ENCODE results near the gene LRRC9. TPM values are rescaled to one million over a fixed set of nuclear protein-coding genes. Genes with fewer than 3 reads are reported as not detected.

The LRRC9 gene
- total and polyA plus RNA-seq, 10 of the 15 experiments (the other 5 are each of a cell fraction or from before 2014, with no cell fraction given): not detected

DNA sequence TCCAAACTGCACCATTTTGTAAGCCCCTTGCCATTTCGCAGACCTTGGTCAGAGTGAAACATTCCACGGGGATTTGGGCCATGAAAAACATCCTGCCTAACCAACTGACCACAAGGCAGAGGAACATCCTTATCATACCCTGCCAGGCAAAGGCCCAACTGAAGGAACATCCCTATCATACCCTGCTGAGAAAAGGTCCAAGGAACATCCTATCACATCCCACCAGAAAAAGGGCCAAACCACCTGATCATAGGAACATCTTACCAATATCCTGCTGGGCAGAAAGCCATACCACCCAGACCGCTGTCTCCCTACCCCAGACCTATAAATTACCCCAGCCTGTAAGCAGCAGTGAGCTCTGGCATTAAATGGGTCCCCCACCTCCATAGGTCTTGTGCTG is 19.4 kb upstream of the LRRC9 start:
- DNase-seq (ENCODE audit: low read depth, low spot score) (no peak), ATAC-seq (no peak), FAIRE-seq (no peak)
- no peaks in the 10 kb centered on the region for H3K4me1 ChIP-seq (ENCODE audit: control insufficient read depth, insufficient read depth, low read length)
- no peaks in the 10 kb centered on the region for H3K79me2 ChIP-seq (ENCODE audit: control insufficient read depth, insufficient read depth, low read length)
- RAD21 ChIA-PET (ENCODE audit: unreplicated experiment): no interaction called here
- SMC1A ChIA-PET (ENCODE audit: uncharacterized antibody, unreplicated experiment): interaction anchor here (0.7 to 1.9 kb wide), 2 partner anchors 64 to 333 kb away, joined by 3 to 4 read pairs; no protein-coding TSS in a partner anchor
- no peaks in the 10 kb centered on the region; a peak in 1 of 4 replicates for H3K27me3 ChIP-seq (replicated peaks in 1 of 2; ENCODE audit: control insufficient read depth in 2 of 2, insufficient read depth in 2 of 2, low read length in 1 of 2)
- H3K9me3 ChIP-seq (replicated peaks; ENCODE audit: control insufficient read depth, insufficient read depth, low read length): no peaks in the 10 kb centered on the region
- CTCF ChIA-PET: interaction anchor here (1.2 kb wide), 1 partner anchor 18 kb away, joined by 4 read pairs; no protein-coding TSS in a partner anchor
- no peak overlapping the region for H3K27ac ChIP-seq (ENCODE audit: control insufficient read depth, insufficient read depth)
- in situ Hi-C loops (cut with MboI): no loop called here
- H2AFZ ChIP-seq (ENCODE audit: control insufficient read depth, low read depth, low read length): no peak overlapping the region
- H3K4me3 ChIP-seq: no peak overlapping the region
- no peaks in the 10 kb centered on the region for H3K36me3 ChIP-seq (ENCODE audit: control insufficient read depth in 2 of 2, insufficient read depth in 2 of 2, low read length in 1 of 2)
- POLR2A ChIA-PET: no interaction called here
- intact Hi-C loops (cut with micrococcal nuclease; ENCODE audit: unreplicated experiment): no loop called here
- H3K4me2 ChIP-seq (ENCODE audit: control insufficient read depth, insufficient read depth): no peak overlapping the region
- WGBS (ENCODE audit: insufficient coverage, insufficient replicate concordance, low lambda C conversion rate, missing lambda C conversion rate): 21% methylated on average over 3 of the region's 3 CpGs
- H3K9ac ChIP-seq (ENCODE audit: control insufficient read depth, insufficient read depth, low read length): no peak overlapping the region
- BruUV-seq (replicated peaks): no TSS peak
- TF ChIP-seq MTA3 (IDR thresholded peaks at IDR 0.05; ENCODE audit: borderline replicate concordance, low read length) (no peak), EED (IDR thresholded peaks at IDR 0.05; ENCODE audit: low read depth) (no peak), CBFB (IDR thresholded peaks at IDR 0.05; ENCODE audit: low read depth) (no peak), PBX3 (IDR thresholded peaks at IDR 0.05; ENCODE audit: insufficient replicate concordance, low read depth, low read length) (no peak), FOXM1 (IDR thresholded peaks at IDR 0.05; ENCODE audit: low read depth, low read length) (no peak), SMAD5 (IDR thresholded peaks at IDR 0.05; ENCODE audit: low read depth) (no peak), NR2C2 (IDR thresholded peaks at IDR 0.05; ENCODE audit: borderline replicate concordance, control insufficient read depth, insufficient read length, low read depth) (no peak), MTA2 (IDR thresholded peaks at IDR 0.05; ENCODE audit: low read depth) (no peak), MAX (IDR thresholded peaks at IDR 0.05; ENCODE audit: low read depth, low read length) (no peak), BHLHE40 (IDR thresholded peaks at IDR 0.05; ENCODE audit: borderline replicate concordance in 1 of 2, low read depth in 2 of 2, low read length in 1 of 2) (no peak), SRF (IDR thresholded peaks at IDR 0.05; ENCODE audit: low read depth in 2 of 2, low read length in 2 of 2) (no peak), KDM1A (IDR thresholded peaks at IDR 0.05; ENCODE audit: borderline replicate concordance) (no peak)
- TF ChIP-seq, protein P1, sequence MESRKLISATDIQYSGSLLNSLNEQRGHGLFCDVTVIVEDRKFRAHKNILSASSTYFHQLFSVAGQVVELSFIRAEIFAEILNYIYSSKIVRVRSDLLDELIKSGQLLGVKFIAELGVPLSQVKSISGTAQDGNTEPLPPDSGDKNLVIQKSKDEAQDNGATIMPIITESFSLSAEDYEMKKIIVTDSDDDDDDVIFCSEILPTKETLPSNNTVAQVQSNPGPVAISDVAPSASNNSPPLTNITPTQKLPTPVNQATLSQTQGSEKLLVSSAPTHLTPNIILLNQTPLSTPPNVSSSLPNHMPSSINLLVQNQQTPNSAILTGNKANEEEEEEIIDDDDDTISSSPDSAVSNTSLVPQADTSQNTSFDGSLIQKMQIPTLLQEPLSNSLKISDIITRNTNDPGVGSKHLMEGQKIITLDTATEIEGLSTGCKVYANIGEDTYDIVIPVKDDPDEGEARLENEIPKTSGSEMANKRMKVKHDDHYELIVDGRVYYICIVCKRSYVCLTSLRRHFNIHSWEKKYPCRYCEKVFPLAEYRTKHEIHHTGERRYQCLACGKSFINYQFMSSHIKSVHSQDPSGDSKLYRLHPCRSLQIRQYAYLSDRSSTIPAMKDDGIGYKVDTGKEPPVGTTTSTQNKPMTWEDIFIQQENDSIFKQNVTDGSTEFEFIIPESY (IDR thresholded peaks at IDR 0.05): no peak
- TF ChIP-seq, protein P2, sequence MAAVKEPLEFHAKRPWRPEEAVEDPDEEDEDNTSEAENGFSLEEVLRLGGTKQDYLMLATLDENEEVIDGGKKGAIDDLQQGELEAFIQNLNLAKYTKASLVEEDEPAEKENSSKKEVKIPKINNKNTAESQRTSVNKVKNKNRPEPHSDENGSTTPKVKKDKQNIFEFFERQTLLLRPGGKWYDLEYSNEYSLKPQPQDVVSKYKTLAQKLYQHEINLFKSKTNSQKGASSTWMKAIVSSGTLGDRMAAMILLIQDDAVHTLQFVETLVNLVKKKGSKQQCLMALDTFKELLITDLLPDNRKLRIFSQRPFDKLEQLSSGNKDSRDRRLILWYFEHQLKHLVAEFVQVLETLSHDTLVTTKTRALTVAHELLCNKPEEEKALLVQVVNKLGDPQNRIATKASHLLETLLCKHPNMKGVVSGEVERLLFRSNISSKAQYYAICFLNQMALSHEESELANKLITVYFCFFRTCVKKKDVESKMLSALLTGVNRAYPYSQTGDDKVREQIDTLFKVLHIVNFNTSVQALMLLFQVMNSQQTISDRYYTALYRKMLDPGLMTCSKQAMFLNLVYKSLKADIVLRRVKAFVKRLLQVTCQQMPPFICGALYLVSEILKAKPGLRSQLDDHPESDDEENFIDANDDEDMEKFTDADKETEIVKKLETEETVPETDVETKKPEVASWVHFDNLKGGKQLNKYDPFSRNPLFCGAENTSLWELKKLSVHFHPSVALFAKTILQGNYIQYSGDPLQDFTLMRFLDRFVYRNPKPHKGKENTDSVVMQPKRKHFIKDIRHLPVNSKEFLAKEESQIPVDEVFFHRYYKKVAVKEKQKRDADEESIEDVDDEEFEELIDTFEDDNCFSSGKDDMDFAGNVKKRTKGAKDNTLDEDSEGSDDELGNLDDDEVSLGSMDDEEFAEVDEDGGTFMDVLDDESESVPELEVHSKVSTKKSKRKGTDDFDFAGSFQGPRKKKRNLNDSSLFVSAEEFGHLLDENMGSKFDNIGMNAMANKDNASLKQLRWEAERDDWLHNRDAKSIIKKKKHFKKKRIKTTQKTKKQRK (IDR thresholded peaks at IDR 0.05; ENCODE audit: low read depth, low read length): no peak
- H4K20me1 ChIP-seq (ENCODE audit: control insufficient read depth, insufficient read depth): no peaks in the 10 kb centered on the region
